Liver (tissue), 9 donors: ENCODE results near the gene CASZ1. TPM values are rescaled to one million over a fixed set of nuclear protein-coding genes. Genes with fewer than 3 reads are reported as not detected.

ENCODE experiments used
- DNase-seq: peaks from one replicate; pipeline ENCODE4 v3.0.0-alpha.2; 2017; ENCODE audit warnings: low spot score
- H3K27ac ChIP-seq, 2 donors: one replicate each; pipeline ENCODE4 v1.7.0; 2013; ENCODE audit warnings: inconsistent platforms in 2 of 2, low read length in 2 of 2, control low read depth in 1 of 2, low read depth in 1 of 2, mild to moderate bottlenecking in 1 of 2
- H3K27me3 ChIP-seq, 4 donors: one replicate each; pipeline versions ENCODE4 v1.6.1 to v1.7.0; 2013; ENCODE audit warnings: low read length in 3 of 4, inconsistent platforms in 1 of 4, mild to moderate bottlenecking in 1 of 4, moderate library complexity in 1 of 4; ENCODE audit not compliant: control insufficient read depth in 4 of 4, insufficient read depth in 4 of 4
- H3K36me3 ChIP-seq, 4 donors: one replicate each; pipeline versions ENCODE4 v1.6.1 to v1.7.0; 2013; ENCODE audit warnings: low read length in 3 of 4, mild to moderate bottlenecking in 3 of 4, low read depth in 1 of 4, moderate library complexity in 1 of 4; ENCODE audit not compliant: control insufficient read depth in 4 of 4, insufficient read depth in 3 of 4
- H3K4me1 ChIP-seq, 4 donors: one replicate each; pipeline versions ENCODE4 v1.6.1 to v1.7.0; 2013; ENCODE audit warnings: low read length in 3 of 4, mild to moderate bottlenecking in 3 of 4, moderate library complexity in 1 of 4; ENCODE audit not compliant: control insufficient read depth in 4 of 4, insufficient read depth in 4 of 4
- H3K4me3 ChIP-seq, 3 donors: one replicate each; pipeline versions ENCODE4 v1.6.1 to v1.7.0; 2013; ENCODE audit warnings: low read length in 3 of 3, control low read depth in 1 of 3, low read depth in 1 of 3, mild to moderate bottlenecking in 1 of 3
- H3K9ac ChIP-seq, 2 donors: one replicate each; pipeline ENCODE4 v1.7.0; 2013; ENCODE audit warnings: low read length in 2 of 2, mild to moderate bottlenecking in 2 of 2, moderate library complexity in 2 of 2, control low read depth in 1 of 2, low read depth in 1 of 2
- H3K9me3 ChIP-seq, 4 donors: one replicate each; pipeline versions ENCODE4 v1.6.1 to v1.7.0; 2013; ENCODE audit warnings: low read length in 3 of 4; ENCODE audit not compliant: control insufficient read depth in 4 of 4
- EGR1 ChIP-seq, 2 donors: IDR thresholded peaks; 2 replicates each; pipeline ENCODE4 v1.6.1; 2016 to 2018; ENCODE audit warnings: antibody characterized with exemption in 2 of 2, low read depth in 2 of 2
- FOXA1 ChIP-seq: IDR thresholded peaks from 2 replicates; pipeline ENCODE4 v1.6.1; 2016; ENCODE audit warnings: antibody characterized with exemption
- FOXA2 ChIP-seq: IDR thresholded peaks from 2 replicates; pipeline ENCODE4 v1.6.1; 2016; ENCODE audit warnings: antibody characterized with exemption
- GABPA ChIP-seq, 2 donors: IDR thresholded peaks in 1 of 2; conservative IDR thresholded peaks in 1 of 2; 2 replicates each; pipeline ENCODE4 v1.6.1; 2016; ENCODE audit warnings: antibody characterized with exemption in 2 of 2, mild to moderate bottlenecking in 1 of 2, moderate library complexity in 1 of 2
- HNF4A ChIP-seq, 2 donors: conservative IDR thresholded peaks; 2 replicates each; pipeline ENCODE4 v1.6.1; 2016; ENCODE audit warnings: antibody characterized with exemption in 2 of 2, mild to moderate bottlenecking in 2 of 2
- HNF4G ChIP-seq: IDR thresholded peaks from 2 replicates; pipeline ENCODE4 v1.6.1; 2016; ENCODE audit warnings: antibody characterized with exemption
- JUND ChIP-seq, 2 donors: IDR thresholded peaks; 2 replicates each; pipeline ENCODE4 v1.6.1; 2016; ENCODE audit warnings: antibody characterized with exemption in 2 of 2
- NR2F2 ChIP-seq: IDR thresholded peaks from 2 replicates; pipeline ENCODE4 v1.6.1; 2016; ENCODE audit warnings: antibody characterized with exemption
- RAD21 ChIP-seq, 2 donors: IDR thresholded peaks; 2 replicates each; pipeline ENCODE4 v1.6.1; 2016; ENCODE audit warnings: antibody characterized with exemption in 2 of 2, mild to moderate bottlenecking in 2 of 2
- RXRA ChIP-seq, 2 donors: IDR thresholded peaks; 2 replicates each; pipeline ENCODE4 v1.6.1; 2017 to 2018; ENCODE audit warnings: antibody characterized with exemption in 2 of 2, mild to moderate bottlenecking in 1 of 2
- SP1 ChIP-seq: IDR thresholded peaks from 2 replicates; pipeline ENCODE4 v1.6.1; 2018; ENCODE audit warnings: antibody characterized with exemption, mild to moderate bottlenecking
- TAF1 ChIP-seq: conservative IDR thresholded peaks from 2 replicates; pipeline ENCODE4 v1.6.1; 2016; ENCODE audit warnings: antibody characterized with exemption, mild to moderate bottlenecking
- YY1 ChIP-seq: IDR thresholded peaks from 2 replicates; pipeline ENCODE4 v1.6.1; 2016; ENCODE audit warnings: antibody characterized with exemption, mild to moderate bottlenecking
- WGBS: extraction: QIAGEN DNeasy Blood & Tissue Kit; methylation state at CpG from one replicate; pipeline ENCODE4 v1.1.7; 2013; 5-methylcytosine and 5-hydroxymethylcytosine counted together
- polyA plus RNA-seq, 2 donors: library from polyadenylated mRNA; stranded (reverse) in 1 of 2; unstranded in 1 of 2; fragments of 200-250 nt in 1 of 2; fragments of >200 nt in 1 of 2; fragmentation: Nextera tagmentation in 1 of 2; extraction: Ambion mirVana in 1 of 2; gene quantifications; one replicate each; pipeline versions ENCODE4 v1.2.1 to v1.2.3, GENCODE V29; 2013 to 2015
- total RNA-seq, 2 donors: library from RNA; depleted of rRNA; stranded (reverse); fragments of >200 nt; gene quantifications; one replicate each; pipeline ENCODE4 v1.2.3, GENCODE V29; 2014
- TF ChIP-seq, protein P1 (sequence below): IDR thresholded peaks from 2 replicates; pipeline ENCODE4 v1.6.1; 2016; ENCODE audit warnings: antibody characterized with exemption
- TF ChIP-seq, protein P2 (sequence below): IDR thresholded peaks from 2 replicates; pipeline ENCODE4 v1.6.1; 2016; ENCODE audit warnings: antibody characterized with exemption
- TF ChIP-seq, protein P3 (sequence below): IDR thresholded peaks from 2 replicates; pipeline ENCODE4 v1.6.1; 2016; ENCODE audit warnings: antibody characterized with exemption, mild to moderate bottlenecking
- TF ChIP-seq, protein P4 (sequence below): IDR thresholded peaks from 2 replicates; pipeline ENCODE4 v1.6.1; 2016; ENCODE audit warnings: antibody characterized with exemption
- TF ChIP-seq, protein P5 (sequence below): fragments of 150-350 bp; IDR thresholded peaks from 2 replicates; pipeline ENCODE4 v1.5.1; 2017; ENCODE audit warnings: improper control_type of control experiment, low read depth, low read length; ENCODE audit not compliant: missing input control
- donor health status: healthy.
- donor health status: healthy.
- donor health status: healthy.
- donor health status: healthy.
- donor health status: healthy.

The CASZ1 gene
- total and polyA plus RNA-seq, 4 donors = 1.0 to 3.5 (median 1.9) TPM

DNA sequence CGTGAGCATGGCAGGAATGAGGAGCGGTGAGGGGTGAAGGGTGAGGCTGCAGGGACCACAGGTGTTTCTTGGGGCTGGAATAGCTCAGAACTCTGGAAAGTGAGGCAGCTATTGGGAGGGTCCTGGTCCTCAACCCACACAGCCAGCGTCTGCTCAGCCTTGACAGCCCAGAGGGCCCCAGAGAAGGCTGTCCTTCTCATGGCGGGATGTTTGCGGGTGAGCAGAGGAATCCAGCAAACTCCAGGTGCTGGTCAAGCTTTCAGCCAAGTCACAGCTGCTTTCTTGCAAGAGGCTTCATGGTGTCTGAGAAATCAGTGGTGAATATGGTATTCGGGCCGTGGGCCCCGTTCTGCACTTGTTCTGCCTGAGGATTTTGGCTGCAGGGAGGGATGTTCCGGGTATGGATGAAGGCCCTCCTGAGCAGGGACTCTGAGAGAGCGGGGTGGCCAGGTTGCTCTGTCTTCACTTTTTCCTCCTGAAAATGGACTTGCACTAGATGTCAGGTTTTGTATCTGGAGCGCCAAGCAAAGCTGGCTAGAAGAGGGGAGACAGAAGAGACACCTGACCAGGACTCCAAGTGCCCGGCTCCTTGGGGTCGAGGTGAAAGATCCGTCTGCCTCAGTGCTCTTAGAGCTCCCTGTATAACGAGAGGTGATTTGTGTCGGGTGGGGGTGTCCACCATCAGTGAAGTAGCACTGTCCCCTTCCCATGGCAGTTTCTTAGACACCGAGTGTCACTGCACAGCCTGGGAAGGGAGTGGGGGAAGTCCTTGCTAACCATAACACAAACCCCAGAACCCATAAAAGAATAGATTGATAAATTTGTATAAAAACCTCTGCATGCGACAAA is 181.8 kb downstream of the CASZ1 start:
- Histone ChIP-seq H3K36me3 (peaks cover 1 to 5% (median 3%) of the 10 kb centered on the region in 4 donors), H3K27me3 (no peaks in the 10 kb centered on the region), H3K4me3 (no peak overlapping the region), H3K27ac (no peak overlapping the region), H3K9me3 (no peaks in the 10 kb centered on the region), H3K4me1 (peaks cover 0 to 2% (median 0%) of the 10 kb centered on the region in 4 donors), H3K9ac (no peak overlapping the region)
- TF ChIP-seq FOXA1 = no peak
- no peak for TF ChIP-seq YY1
- no peak for TF ChIP-seq RAD21 (IDR thresholded peaks at IDR 0.05)
- no peak for TF ChIP-seq HNF4A (conservative IDR thresholded peaks at IDR 0.05)
- TF ChIP-seq, protein P1, sequence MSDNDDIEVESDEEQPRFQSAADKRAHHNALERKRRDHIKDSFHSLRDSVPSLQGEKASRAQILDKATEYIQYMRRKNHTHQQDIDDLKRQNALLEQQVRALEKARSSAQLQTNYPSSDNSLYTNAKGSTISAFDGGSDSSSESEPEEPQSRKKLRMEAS = no peak
- TF ChIP-seq TAF1 = no peak
- TF ChIP-seq GABPA (IDR thresholded peaks at IDR 0.05 in 1 of 2, conservative IDR thresholded peaks at IDR 0.05 in 1 of 2) = no peak
- TF ChIP-seq SP1 = no peak
- TF ChIP-seq, protein P2, sequence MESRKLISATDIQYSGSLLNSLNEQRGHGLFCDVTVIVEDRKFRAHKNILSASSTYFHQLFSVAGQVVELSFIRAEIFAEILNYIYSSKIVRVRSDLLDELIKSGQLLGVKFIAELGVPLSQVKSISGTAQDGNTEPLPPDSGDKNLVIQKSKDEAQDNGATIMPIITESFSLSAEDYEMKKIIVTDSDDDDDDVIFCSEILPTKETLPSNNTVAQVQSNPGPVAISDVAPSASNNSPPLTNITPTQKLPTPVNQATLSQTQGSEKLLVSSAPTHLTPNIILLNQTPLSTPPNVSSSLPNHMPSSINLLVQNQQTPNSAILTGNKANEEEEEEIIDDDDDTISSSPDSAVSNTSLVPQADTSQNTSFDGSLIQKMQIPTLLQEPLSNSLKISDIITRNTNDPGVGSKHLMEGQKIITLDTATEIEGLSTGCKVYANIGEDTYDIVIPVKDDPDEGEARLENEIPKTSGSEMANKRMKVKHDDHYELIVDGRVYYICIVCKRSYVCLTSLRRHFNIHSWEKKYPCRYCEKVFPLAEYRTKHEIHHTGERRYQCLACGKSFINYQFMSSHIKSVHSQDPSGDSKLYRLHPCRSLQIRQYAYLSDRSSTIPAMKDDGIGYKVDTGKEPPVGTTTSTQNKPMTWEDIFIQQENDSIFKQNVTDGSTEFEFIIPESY = no peak
- no peak for TF ChIP-seq NR2F2
- no peak for TF ChIP-seq EGR1 (IDR thresholded peaks at IDR 0.05; ENCODE audit: low read depth in 2 of 2)
- TF ChIP-seq, protein P3, sequence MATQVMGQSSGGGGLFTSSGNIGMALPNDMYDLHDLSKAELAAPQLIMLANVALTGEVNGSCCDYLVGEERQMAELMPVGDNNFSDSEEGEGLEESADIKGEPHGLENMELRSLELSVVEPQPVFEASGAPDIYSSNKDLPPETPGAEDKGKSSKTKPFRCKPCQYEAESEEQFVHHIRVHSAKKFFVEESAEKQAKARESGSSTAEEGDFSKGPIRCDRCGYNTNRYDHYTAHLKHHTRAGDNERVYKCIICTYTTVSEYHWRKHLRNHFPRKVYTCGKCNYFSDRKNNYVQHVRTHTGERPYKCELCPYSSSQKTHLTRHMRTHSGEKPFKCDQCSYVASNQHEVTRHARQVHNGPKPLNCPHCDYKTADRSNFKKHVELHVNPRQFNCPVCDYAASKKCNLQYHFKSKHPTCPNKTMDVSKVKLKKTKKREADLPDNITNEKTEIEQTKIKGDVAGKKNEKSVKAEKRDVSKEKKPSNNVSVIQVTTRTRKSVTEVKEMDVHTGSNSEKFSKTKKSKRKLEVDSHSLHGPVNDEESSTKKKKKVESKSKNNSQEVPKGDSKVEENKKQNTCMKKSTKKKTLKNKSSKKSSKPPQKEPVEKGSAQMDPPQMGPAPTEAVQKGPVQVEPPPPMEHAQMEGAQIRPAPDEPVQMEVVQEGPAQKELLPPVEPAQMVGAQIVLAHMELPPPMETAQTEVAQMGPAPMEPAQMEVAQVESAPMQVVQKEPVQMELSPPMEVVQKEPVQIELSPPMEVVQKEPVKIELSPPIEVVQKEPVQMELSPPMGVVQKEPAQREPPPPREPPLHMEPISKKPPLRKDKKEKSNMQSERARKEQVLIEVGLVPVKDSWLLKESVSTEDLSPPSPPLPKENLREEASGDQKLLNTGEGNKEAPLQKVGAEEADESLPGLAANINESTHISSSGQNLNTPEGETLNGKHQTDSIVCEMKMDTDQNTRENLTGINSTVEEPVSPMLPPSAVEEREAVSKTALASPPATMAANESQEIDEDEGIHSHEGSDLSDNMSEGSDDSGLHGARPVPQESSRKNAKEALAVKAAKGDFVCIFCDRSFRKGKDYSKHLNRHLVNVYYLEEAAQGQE = no peak
- TF ChIP-seq FOXA2 = no peak
- DNase-seq = no peak
- 97% methylated on average over 18 of the region's 18 CpGs for WGBS

DNA sequence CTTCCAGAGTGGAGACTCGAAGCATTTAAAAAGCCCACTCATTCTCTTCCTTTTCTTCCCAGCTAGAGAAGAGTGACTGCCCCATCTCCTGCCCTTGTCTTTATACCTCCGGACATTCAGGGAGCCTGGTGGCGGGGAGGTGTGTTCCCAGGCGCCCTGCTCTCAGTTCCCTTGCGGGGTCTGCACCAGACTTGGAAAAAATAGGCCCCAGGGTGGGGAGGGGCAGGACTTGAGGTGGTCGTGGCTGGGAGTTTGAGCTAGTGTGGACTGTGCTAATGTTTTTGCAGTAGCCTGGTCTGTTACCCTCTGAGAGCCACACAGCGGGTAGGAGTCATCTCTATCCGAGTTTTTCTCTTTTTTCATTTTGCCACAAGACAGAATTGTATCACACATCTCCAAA is 182.6 kb downstream of the CASZ1 start:
- H3K4me3 ChIP-seq = no peak overlapping the region
- H3K4me1 ChIP-seq = peaks cover 0 to 2% (median 0%) of the 10 kb centered on the region in 4 donors
- no peak overlapping the region for H3K27ac ChIP-seq
- H3K36me3 ChIP-seq = peaks cover 1 to 5% (median 3%) of the 10 kb centered on the region in 4 donors
- DNase-seq = no peak
- H3K9me3 ChIP-seq = no peaks in the 10 kb centered on the region
- WGBS = 95% methylated on average over 8 of the region's 8 CpGs
- H3K27me3 ChIP-seq = no peaks in the 10 kb centered on the region
- H3K9ac ChIP-seq = no peak overlapping the region
- TF ChIP-seq, protein P2 = no peak
- TF ChIP-seq YY1 = no peak
- TF ChIP-seq TAF1 = no peak
- TF ChIP-seq EGR1 (IDR thresholded peaks at IDR 0.05; ENCODE audit: low read depth in 2 of 2) = no peak
- TF ChIP-seq, protein P1 = no peak
- TF ChIP-seq RXRA (IDR thresholded peaks at IDR 0.05) = no peak
- no peak for TF ChIP-seq NR2F2
- TF ChIP-seq GABPA (IDR thresholded peaks at IDR 0.05 in 1 of 2, conservative IDR thresholded peaks at IDR 0.05 in 1 of 2) = no peak
- TF ChIP-seq, protein P4, sequence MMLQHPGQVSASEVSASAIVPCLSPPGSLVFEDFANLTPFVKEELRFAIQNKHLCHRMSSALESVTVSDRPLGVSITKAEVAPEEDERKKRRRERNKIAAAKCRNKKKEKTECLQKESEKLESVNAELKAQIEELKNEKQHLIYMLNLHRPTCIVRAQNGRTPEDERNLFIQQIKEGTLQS = no peak
- no peak for TF ChIP-seq RAD21 (IDR thresholded peaks at IDR 0.05)
- no peak for TF ChIP-seq FOXA2
- TF ChIP-seq HNF4G = no peak
- no peak for TF ChIP-seq JUND (IDR thresholded peaks at IDR 0.05)
- TF ChIP-seq HNF4A (conservative IDR thresholded peaks at IDR 0.05) = no peak
- TF ChIP-seq, protein P5, sequence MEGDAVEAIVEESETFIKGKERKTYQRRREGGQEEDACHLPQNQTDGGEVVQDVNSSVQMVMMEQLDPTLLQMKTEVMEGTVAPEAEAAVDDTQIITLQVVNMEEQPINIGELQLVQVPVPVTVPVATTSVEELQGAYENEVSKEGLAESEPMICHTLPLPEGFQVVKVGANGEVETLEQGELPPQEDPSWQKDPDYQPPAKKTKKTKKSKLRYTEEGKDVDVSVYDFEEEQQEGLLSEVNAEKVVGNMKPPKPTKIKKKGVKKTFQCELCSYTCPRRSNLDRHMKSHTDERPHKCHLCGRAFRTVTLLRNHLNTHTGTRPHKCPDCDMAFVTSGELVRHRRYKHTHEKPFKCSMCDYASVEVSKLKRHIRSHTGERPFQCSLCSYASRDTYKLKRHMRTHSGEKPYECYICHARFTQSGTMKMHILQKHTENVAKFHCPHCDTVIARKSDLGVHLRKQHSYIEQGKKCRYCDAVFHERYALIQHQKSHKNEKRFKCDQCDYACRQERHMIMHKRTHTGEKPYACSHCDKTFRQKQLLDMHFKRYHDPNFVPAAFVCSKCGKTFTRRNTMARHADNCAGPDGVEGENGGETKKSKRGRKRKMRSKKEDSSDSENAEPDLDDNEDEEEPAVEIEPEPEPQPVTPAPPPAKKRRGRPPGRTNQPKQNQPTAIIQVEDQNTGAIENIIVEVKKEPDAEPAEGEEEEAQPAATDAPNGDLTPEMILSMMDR = no peak
- TF ChIP-seq FOXA1 = no peak
